Neural crest cell (in vitro differentiated cells): ENCODE measurements around the gene SERPINI1. TPM values are rescaled to one million over a fixed set of nuclear protein-coding genes. Genes with fewer than 3 reads are reported as not detected.

Source experiments
- DNase-seq: peaks from one replicate; pipeline ENCODE4 v3.0.0; 2021; ENCODE audit warnings: low read depth, mixed read lengths, low spot score
- H3K27ac Mint-ChIP-seq: one replicate; pipeline ENCODE4 v1.8.0; 2021; ENCODE audit warnings: mild to moderate bottlenecking, mixed read lengths; ENCODE audit not compliant: unreplicated experiment
- H3K27me3 Mint-ChIP-seq: 2 replicates; pipeline ENCODE4 v1.8.0; 2021; ENCODE audit warnings: low read depth, mild to moderate bottlenecking, mixed read lengths
- H3K36me3 Mint-ChIP-seq: 2 replicates; pipeline ENCODE4 v1.8.0; 2021; ENCODE audit warnings: low read depth, mild to moderate bottlenecking, mixed read lengths
- H3K4me1 Mint-ChIP-seq: 2 replicates; pipeline ENCODE4 v1.8.0; 2021; ENCODE audit warnings: mixed read lengths
- H3K4me3 Mint-ChIP-seq: one replicate; pipeline ENCODE4 v1.8.0; 2021; ENCODE audit warnings: mild to moderate bottlenecking, mixed read lengths
- H3K9me3 Mint-ChIP-seq: 2 replicates; pipeline ENCODE4 v1.8.0; 2021; ENCODE audit warnings: mixed read lengths
- total RNA-seq: library from RNA; stranded (reverse); gene quantifications from 2 replicates; pipeline ENCODE4 v1.2.1, GENCODE V29; 2021
- TF ChIP-seq, protein P1 (sequence below): fragments of 200-600 bp; sonication (generic); conservative IDR thresholded peaks from 2 replicates; pipeline ENCODE4 v1.5.0; 2021; ENCODE audit warnings: antibody characterized with exemption, mild to moderate bottlenecking

The SERPINI1 gene
- total RNA-seq, 1 donor from 2014 or later: 1.0 TPM

- no peak for DNase-seq
- no peaks in the 10 kb centered on the region for H3K36me3 Mint-ChIP-seq
- TF ChIP-seq, protein P1, sequence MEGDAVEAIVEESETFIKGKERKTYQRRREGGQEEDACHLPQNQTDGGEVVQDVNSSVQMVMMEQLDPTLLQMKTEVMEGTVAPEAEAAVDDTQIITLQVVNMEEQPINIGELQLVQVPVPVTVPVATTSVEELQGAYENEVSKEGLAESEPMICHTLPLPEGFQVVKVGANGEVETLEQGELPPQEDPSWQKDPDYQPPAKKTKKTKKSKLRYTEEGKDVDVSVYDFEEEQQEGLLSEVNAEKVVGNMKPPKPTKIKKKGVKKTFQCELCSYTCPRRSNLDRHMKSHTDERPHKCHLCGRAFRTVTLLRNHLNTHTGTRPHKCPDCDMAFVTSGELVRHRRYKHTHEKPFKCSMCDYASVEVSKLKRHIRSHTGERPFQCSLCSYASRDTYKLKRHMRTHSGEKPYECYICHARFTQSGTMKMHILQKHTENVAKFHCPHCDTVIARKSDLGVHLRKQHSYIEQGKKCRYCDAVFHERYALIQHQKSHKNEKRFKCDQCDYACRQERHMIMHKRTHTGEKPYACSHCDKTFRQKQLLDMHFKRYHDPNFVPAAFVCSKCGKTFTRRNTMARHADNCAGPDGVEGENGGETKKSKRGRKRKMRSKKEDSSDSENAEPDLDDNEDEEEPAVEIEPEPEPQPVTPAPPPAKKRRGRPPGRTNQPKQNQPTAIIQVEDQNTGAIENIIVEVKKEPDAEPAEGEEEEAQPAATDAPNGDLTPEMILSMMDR: no peak
- peaks cover 20% of the 10 kb centered on the region for H3K4me1 Mint-ChIP-seq
- no peak overlapping the region for H3K27ac Mint-ChIP-seq
- no peak overlapping the region for H3K4me3 Mint-ChIP-seq
- H3K9me3 Mint-ChIP-seq: no peaks in the 10 kb centered on the region
- H3K27me3 Mint-ChIP-seq: no peaks in the 10 kb centered on the region
Measured at GRCh38 chr3:167728632-167729323, 6.7 kb upstream of the SERPINI1 start.

GRCh38 chr3:167729591-167729990 is 5.9 kb upstream of the SERPINI1 start:
- Mint-ChIP-seq H3K36me3 (no peaks in the 10 kb centered on the region), H3K4me3 (no peak overlapping the region), H3K27me3 (no peaks in the 10 kb centered on the region), H3K27ac (no peak overlapping the region), H3K9me3 (no peaks in the 10 kb centered on the region), H3K4me1 (peaks cover 17% of the 10 kb centered on the region)
- TF ChIP-seq, protein P1: no peak
- no peak for DNase-seq

GRCh38 chr3:167731393-167731792 is 4.1 kb upstream of the SERPINI1 start:
- H3K27me3 Mint-ChIP-seq: no peaks in the 10 kb centered on the region
- DNase-seq: no peak
- H3K36me3 Mint-ChIP-seq: no peaks in the 10 kb centered on the region
- H3K4me1 Mint-ChIP-seq: peaks cover 13% of the 10 kb centered on the region
- peak overlapping the region; percentile 8 for H3K4me3 Mint-ChIP-seq
- no peak overlapping the region for H3K27ac Mint-ChIP-seq
- no peaks in the 10 kb centered on the region for H3K9me3 Mint-ChIP-seq
- TF ChIP-seq, protein P1: no peak

- Mint-ChIP-seq H3K9me3 (no peaks in the 10 kb centered on the region), H3K4me3 (peak overlapping the region; percentile 43), H3K27ac (no peak overlapping the region), H3K27me3 (no peaks in the 10 kb centered on the region), H3K4me1 (peaks cover 13% of the 10 kb centered on the region), H3K36me3 (no peaks in the 10 kb centered on the region)
- TF ChIP-seq, protein P1: no peak
- no peak for DNase-seq
Measured at GRCh38 chr3:167732313-167733065, 3.0 kb upstream of the SERPINI1 start.

DNA sequence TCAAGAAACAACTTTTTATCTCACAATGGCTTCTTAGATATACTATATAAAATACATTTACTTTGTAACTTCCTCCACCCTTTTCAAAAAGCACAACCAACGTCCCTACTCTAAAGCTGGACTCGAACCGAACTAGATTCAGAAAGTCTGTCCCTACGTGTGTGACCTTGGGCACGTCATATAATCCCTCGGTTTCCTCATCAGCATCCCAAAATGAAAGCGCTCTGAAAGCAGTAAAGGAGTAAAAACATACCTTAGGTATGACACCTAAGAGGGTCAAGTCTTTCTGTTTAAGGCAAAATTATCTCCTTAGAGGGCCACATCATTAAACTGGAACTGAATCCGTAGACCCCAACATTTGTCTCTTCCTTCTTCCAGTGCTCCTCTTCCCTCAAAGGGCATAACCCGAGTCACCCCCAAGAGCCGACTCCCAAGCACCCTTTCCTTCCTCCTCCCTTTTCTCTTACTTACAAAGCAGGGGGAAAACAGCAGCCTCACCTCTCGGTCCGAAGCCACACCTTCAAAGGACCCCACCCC is 1.5 kb upstream of the SERPINI1 start:
- H3K4me3 Mint-ChIP-seq: no peak overlapping the region

More for the DNA sequence above, 1.5 kb upstream of the SERPINI1 start:
- Mint-ChIP-seq H3K9me3 (no peaks in the 10 kb centered on the region), H3K36me3 (no peaks in the 10 kb centered on the region), H3K4me1 (peaks cover 13% of the 10 kb centered on the region), H3K27me3 (peaks cover under 1% of the 10 kb centered on the region), H3K27ac (no peak overlapping the region)
- no peak for DNase-seq
- TF ChIP-seq, protein P1: no peak
